T-helper 1 cell treated with Interleukin-12 subunit alpha and Interleukin-12 subunit beta and Interleukin-4 antibody, amounts not matched to agents 30 μg/mL and 1 μg/mL, for 36 hours (primary cell): ENCODE measurements around the gene RPS6KC1.
"Not testable (repeated sequence)": the region's sequence is repeated elsewhere in the genome, so short reads cannot be mapped to it uniquely, and the experiment has no call there.

Experiments
- H3K27ac Mint-ChIP-seq: one replicate; pipeline ENCODE4 v1.8.0; 2021; ENCODE audit warnings: mild to moderate bottlenecking, mixed read lengths
- H3K27me3 Mint-ChIP-seq: one replicate; pipeline ENCODE4 v1.8.0; 2021; ENCODE audit warnings: low read depth, mixed read lengths
- H3K36me3 Mint-ChIP-seq: one replicate; pipeline ENCODE4 v1.8.0; 2021; ENCODE audit warnings: low read depth, mixed read lengths
- H3K4me1 Mint-ChIP-seq: one replicate; pipeline ENCODE4 v1.8.0; 2021; ENCODE audit warnings: low read depth, mixed read lengths
- H3K4me3 Mint-ChIP-seq: one replicate; pipeline ENCODE4 v1.8.0; 2021; ENCODE audit warnings: mild to moderate bottlenecking, moderate library complexity, mixed read lengths
- H3K9me3 Mint-ChIP-seq: one replicate; pipeline ENCODE4 v1.8.0; 2021; ENCODE audit warnings: mixed read lengths

The RPS6KC1 gene

DNA sequence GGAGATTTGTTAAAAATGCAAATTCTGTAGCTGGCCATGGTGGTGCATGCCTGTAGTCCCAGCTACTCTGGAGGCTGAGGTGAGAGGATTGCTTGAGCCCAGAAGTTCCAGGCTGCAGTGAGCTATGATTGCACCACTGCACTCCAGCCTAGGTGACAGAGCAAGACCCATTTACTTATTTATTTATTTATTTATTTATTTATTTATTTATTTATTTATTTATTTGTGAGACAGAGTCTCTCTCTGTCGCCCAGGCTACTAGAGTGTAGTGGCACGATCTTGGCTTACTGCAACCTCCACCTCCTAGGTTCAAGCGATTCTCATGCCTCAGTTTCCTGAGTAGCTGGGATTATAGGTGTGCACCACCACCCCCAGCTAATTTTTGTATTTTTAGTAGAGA lies 250.5 kb downstream of the RPS6KC1 start:
- H3K4me1 Mint-ChIP-seq, H3K36me3 Mint-ChIP-seq, H3K4me3 Mint-ChIP-seq, H3K27ac Mint-ChIP-seq, H3K9me3 Mint-ChIP-seq, H3K27me3 Mint-ChIP-seq: not testable (repeated sequence)

DNA sequence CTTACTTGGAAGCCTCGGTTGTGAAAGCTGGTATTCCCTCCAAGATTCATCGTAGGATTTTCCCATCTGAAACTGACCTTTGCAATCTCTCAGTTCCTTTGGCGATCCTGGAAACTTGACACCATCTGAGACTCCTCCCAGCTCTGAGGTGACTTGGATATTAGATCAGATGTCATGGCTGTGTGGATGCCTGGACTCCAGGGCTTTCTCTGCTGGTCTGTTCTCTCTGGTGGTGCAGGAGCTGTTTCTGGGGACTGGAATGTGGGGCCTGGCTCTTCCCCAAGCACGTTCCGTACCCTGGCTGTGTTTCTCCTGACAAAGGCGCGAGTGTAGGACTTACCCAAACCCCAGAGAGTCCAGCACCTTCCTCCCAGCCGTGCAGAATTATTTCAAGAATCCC lies 252.2 kb downstream of the RPS6KC1 start:
- Mint-ChIP-seq H3K4me3 (no peak overlapping the region), H3K27ac (no peak overlapping the region), H3K27me3 (no peaks in the 10 kb centered on the region), H3K9me3 (peaks cover 4% of the 10 kb centered on the region), H3K36me3 (no peaks in the 10 kb centered on the region), H3K4me1 (no peaks in the 10 kb centered on the region)

DNA sequence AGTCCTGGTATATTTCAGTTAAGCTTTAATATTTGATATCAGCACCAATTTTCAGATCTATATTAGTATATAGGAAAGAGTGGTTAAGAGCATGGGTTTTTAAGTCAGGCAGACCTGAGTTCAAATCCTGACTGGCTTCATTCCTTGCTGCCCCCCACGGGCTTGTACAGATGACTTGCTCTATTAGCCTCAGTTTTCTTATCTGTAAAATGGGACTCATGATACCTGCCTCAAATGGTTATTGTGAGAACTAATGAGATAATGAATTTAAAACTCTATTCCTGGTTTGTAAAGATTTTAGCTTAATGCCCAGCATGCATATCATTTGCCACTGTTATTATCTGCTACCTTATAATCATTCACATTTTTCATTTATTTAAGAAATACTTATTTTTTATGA lies 264.5 kb downstream of the RPS6KC1 start:
- no peaks in the 10 kb centered on the region for H3K27me3 Mint-ChIP-seq
- H3K4me3 Mint-ChIP-seq: no peak overlapping the region
- H3K9me3 Mint-ChIP-seq: peaks cover 5% of the 10 kb centered on the region
- H3K27ac Mint-ChIP-seq: no peak overlapping the region
- no peaks in the 10 kb centered on the region for H3K36me3 Mint-ChIP-seq
- H3K4me1 Mint-ChIP-seq: no peaks in the 10 kb centered on the region

DNA sequence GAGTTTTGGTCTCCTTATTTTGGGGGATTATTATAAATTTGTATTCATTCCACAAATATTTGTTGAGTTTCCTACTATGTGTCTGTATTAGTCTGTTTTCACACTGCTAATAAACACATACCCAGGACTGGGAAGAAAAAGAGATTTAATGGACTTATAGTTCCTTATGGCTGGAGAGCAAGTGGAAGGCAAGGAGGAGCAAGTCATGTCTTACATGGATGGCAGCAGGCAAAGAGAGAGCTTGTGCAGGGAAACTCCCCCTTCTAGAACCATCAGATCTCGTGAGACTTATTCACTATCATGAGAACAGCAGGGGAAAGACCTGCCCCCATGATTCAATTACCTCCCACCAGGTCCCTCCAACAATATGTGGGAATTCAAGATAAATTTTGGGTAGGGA lies 267.4 kb downstream of the RPS6KC1 start:
- not testable (repeated sequence) for H3K36me3 Mint-ChIP-seq, H3K4me3 Mint-ChIP-seq, H3K27me3 Mint-ChIP-seq, H3K4me1 Mint-ChIP-seq, H3K9me3 Mint-ChIP-seq, H3K27ac Mint-ChIP-seq

DNA sequence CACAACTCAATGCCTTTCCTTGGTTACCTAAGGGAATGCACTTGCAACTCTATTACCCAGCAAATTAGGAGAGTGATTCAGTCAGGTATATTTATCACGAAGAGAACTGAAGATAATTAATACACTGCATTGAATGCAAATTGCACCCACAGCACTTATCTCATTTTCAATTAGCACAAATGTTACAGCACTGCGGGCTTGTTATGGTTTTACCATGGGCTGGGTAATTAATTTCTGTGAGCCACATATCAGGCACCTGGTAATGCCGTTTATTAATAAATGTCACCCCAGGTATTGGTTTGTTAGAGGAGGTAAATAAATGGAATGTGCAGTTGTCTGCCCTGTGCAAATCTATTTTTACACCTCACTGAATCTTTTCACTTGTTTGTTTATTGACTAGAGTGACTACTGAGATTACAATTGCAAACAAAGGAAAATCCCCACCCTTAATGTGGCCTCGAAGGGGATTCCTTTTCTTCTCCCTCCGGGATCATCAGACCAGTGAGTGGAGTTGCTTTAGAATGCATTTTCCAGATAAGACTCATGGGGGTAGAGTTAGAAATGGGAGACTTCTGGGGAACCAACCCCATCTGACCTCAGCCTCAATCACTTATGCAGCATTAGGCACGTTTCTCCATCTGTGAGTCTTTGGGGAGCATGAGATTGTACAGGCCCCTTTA lies 269.3 kb downstream of the RPS6KC1 start:
- Mint-ChIP-seq H3K27ac (no peak overlapping the region), H3K4me1 (no peaks in the 10 kb centered on the region), H3K27me3 (no peaks in the 10 kb centered on the region), H3K9me3 (peaks cover 5% of the 10 kb centered on the region), H3K4me3 (no peak overlapping the region), H3K36me3 (no peaks in the 10 kb centered on the region)
